NCI-H446 treated with DMSO at 0.1 percent for 48 hours (cell line): ENCODE results near the gene DENND6A.
"Not testable (repeated sequence)": the region's sequence is repeated elsewhere in the genome, so short reads cannot be mapped to it uniquely, and the experiment has no call there.

ENCODE experiments used
- DNase-seq: peaks from one replicate; lab custom pipeline; 2025; lab: John Stamatoyannopoulos, UW

DENND6A gene

GRCh38 chr3:57692133-57692395, 813 bp downstream of the DENND6A start:
- DNase-seq: not testable (repeated sequence)

DNA sequence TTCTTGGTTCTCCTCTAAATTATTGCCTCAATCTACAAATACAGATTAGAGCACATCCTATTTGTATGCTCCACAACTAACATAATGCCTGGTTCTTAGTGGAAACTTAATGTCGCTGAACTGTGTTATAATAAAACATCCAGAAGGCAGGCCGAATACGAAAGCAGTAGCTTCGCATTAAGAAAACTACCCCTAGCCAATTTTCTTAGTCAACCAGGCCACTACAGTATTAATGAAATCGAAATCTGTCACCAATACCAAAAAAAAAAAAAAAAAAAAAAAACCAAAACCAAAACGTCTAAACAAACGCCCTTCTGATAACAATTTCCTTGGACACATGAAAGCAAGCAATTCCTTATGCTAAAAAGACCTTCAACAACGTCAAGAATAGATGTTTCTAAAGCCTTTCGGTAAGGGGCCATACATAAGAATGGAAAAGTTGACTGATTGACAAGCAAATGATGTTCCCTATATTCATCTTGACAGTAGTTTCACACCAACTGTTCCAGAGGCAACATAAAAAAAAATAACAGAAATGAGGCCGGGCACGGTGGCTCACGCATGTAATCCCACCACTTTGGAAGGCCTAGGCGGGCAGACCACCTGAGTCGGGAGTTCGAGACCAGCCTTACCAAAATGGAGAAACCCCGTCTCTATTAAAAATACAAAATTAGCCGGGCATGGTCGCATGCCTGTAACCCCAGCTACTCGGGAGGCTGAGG, 1.3 kb downstream of the DENND6A start:
- DNase-seq: no peak

DNA sequence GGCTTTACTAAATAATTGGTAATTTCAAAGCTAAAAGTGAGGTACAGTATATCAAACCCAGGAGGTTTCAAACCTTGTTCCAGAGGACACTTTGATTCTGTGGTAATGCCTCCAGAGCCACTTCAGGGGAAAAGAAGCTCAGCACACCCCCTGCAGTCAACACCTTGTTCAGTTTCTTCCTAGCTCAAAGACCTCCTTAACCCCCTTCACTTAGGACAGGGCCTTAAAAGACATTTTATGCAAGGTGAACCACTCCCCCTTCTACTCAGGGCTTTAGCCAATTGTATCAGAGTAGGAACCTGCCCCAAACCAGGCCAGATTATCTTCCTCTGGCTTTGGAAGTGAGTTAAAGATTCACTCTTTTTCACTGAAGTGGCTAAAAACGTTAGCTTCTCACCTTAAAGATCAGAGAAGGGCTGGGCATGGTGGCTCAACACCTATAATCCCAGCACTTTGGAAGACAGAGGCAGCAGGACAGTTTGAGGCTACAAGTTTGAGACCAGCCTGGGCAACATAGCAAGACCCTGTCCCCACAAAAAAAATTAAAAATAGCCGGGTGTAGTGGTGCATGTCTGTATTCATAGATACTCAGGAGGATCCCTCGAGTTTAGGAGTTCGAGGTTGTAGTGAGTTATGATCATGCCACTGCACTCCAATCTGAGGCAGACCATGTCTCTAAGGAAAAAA, 3.4 kb downstream of the DENND6A start:
- no peak for DNase-seq

GRCh38 chr3:57688291-57688690, 4.6 kb downstream of the DENND6A start:
- DNase-seq: no peak

DNA sequence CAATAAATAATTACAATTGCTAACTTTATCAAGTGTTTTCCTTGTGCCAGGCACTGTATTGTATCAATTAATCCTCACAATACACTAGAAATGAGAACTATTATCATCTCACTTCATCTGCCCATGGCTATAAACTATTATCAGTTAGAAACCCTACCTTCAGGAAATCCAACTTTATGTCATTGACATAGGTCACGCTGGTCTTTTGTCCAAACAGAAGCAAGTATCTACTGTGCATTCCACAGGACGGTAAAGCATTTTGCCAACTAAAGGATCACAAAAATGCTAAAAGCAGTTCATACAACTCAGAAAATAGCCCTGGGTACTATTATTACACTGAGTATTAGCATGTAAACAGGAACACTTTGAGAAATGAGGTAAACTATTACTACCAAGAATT, 9.6 kb downstream of the DENND6A start:
- no peak for DNase-seq

- no peak for DNase-seq
Observed at GRCh38 chr3:57682284-57682683, 10.6 kb downstream of the DENND6A start.

- DNase-seq: no peak
Observed at GRCh38 chr3:57681691-57682090, 11.2 kb downstream of the DENND6A start.

DNA sequence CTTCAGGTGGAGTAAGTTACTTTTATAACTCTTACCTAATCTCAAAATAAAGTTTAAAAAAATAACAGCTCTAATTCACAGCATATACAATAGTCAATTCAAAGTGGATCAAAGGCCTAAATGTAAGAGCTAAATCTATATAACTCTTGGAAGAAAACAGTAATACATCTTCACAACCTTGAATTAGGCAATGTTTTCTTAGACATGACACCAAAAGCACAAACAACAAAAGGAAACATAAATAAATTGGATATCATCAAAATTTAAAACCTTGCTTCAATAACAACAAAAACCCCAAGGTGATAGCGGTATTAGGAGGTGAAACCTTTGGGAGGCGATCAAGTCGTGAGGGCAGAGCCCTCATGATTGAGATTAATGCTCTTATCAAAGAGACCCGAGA, 12.8 kb downstream of the DENND6A start:
- DNase-seq: no peak

DNA sequence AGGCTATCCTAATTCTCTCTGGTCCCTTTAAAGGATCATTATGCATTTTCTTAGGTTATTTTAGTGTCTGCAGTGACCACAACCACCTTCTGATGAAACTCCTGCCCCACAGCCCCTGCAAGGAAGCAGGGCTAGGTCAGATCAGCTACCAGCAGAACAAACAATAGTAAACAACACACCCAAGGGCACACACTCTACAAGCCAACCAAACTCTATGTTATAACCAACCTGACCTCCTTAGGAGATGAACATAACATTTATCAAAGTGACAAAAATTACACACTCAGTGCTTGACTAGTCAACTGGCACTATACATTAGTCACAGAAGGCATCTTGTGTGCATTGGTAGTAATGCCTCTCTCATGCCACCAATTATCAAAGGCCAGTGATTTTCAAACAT, 17.3 kb downstream of the DENND6A start:
- no peak for DNase-seq

DNA sequence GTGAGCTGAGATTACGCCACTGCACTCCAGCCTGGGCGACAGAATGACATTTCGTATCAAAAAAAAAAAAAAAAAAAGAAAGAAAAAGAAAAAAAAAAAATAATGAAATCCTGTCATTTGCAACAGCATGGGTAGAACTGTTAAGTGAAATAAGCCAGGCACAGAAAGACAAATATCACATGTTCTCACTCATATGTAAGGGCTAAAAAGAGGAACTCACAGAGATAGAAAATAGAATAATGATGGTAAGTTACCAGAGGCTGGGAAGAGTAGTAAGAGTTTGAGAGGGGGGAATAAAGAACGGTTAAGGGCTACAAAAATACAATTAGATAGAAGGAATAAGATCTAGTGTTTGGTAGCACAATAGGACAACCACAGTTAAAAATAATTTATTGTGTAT, 19.7 kb downstream of the DENND6A start:
- DNase-seq: no peak

DNA sequence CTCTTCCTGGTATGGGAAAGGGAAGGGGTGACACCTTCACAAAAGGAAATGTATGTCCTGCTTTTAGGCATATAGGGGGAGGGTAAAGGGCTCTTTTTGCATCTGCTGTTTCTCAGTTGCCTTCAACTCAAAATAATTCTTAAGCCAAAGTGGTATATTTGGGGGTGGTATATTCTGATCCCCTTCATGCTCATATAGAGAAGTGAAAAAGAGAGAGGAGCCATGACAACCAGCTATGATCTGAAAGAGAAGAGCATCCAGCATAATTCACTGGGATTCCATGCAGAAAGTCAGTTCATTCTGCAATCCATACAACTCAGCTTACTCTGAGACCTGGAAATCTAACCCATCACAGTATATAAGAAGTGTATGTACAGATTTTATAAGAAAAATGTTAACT, 22.3 kb downstream of the DENND6A start:
- DNase-seq: no peak

- DNase-seq: no peak
Observed at GRCh38 chr3:57661404-57661803, 31.5 kb downstream of the DENND6A start.

- no peak for DNase-seq
Observed at GRCh38 chr3:57659806-57660439, 33.0 kb downstream of the DENND6A start.

DNA sequence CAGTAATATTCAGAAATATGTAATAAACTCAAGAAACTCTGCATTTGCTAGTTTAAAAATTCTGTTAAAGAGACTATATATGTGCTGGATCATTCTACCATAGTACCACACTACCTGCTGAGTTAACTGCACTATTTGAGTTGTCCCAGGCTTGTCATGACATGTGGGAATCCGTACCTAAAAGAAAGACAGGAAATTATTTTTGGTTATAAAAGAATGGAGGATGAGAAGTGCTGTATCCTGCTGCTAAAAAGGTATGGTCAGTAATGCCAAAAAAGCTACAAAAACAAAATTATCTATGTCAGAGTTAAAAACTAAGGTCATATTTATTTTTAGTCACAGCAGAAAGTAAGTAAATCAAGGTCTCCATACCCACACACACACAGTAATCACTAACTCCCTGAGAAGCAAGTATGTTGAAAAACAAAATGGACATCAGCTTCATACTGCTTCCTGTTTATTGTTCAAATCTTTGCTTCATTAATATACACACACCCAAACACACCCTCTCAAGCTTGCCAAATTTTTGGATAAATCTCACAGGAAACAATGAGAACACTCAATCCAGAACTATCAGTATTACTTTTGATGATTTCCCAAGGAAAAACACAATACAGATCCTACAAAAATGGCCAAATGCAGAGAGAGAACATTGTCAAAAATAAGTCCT, 33.7 kb downstream of the DENND6A start:
- no peak for DNase-seq

DNA sequence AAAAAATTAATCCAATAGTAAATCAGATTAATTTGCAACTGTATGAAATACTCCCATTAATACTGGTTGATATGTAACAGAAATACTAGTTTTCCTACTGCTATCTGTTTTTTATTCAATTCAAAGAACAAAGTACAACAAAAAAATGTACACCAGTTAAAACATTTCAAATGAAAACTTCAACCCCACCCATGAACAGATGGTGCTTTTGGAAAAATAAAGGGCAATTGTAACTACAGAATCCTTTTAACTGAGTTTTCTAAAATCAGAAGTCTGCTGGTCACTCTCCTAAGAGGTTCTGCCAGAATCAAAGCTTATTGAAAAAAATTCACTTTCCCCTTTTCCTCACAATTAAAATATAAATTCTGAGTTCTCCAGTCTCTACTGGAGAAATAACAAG, 34.3 kb downstream of the DENND6A start:
- no peak for DNase-seq

DNA sequence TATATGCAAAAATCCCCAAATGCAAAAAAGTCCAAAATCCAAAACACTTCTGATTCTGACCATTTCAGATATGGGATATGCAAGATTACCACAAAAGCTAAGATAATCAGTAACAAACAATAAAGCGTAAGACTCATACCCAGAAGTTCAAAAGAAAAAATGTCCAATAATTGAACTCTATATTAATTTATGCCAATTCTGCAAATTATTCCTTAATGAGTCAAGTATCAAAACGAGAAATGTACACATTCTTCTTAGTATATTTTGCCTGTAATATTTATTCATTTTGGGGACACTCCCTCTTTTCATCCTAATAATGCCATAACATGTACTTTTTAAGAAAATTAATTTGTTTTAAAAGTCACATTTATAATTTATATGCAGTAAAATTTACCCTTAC, 37.1 kb downstream of the DENND6A start:
- no peak for DNase-seq

DNA sequence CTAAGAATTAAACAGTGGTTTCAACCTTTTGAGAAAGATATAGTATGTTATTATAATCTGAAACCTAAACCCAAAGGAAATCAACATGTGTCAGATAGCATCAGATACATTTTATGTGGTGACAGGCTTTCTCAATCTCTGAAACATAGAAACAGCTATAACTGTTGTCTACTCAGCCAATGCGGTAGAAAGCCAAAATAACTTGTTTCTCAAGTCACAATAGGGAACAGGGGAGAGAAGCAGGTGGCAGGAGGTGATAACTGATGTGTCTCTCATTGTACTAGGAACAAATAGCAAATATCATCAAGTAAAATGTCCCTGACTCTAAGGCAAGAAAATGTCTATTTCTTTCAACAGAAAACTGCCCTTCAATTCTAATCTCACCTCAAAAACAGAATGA, 38.6 kb downstream of the DENND6A start:
- no peak for DNase-seq

DNA sequence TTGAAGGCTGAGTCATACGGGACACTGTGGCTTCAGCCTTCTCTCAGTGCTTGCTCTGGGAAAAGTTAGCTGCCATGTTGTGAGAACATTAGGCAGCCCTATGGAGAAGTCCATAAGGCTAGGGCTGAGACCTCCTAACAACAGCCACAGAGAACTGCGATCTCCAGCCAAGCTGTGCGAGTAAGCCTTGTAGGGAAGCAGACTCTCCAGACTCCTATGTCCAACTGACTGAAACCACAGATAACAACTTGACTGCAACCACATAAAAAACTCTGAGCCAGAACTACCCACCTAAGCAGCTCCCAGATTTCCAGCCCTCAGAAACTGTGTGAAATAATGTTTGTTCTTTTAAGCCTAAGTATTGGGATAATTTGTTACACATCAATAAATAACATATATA, 40.7 kb downstream of the DENND6A start:
- no peak for DNase-seq

DNA sequence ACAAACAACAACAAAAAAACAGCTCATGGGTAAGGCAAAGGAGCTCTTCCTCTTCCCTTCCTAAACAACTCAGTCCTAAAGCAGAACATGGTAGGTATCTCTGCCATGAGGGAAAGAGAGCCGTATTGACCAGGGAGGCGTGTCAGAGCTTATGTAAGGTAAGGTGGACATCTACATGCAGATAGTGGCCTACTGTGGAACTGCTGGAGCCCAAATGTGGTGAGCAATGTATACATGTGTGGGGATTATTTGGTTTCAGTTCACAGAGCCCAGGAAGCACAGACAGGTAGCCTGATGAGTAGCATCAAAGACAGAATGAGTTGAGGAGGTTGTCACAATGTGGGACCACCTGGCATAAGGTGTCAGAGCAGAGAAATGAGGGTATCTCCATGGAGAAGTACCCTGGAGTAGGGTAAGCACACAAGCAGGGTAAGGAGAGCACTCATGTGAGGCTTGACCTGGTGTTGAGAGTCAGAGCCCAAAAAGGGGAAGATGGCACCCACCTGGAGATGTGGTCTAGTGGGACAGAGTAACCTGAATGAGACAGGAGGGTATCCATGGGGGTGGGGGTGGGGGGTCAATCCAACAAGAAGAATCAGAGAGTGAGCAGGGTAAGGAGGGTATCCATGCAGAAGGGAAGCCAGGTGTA, 45.5 kb downstream of the DENND6A start:
- no peak for DNase-seq

- no peak for DNase-seq
Observed at GRCh38 chr3:57646723-57647122, 46.2 kb downstream of the DENND6A start.

DNA sequence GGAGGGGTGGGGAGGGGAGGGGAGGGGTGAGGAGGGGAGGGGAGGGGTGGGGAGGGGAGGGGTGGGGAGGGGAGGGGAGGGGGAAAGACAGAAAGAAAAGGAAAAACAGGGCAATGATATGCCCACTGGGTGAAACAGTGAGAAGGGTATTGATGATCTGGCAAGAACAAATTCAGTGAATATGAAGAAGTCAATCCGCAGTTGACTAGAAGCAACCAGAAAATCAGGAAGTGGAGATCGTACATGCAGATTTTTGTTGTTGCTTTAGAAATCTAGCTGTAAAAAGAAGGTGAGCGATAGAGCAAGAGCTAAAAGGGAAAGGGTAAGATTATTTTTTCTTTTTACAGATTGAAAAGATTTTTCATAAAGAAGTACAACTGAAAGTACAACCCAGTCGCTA, 48.1 kb downstream of the DENND6A start:
- DNase-seq: no peak

DNA sequence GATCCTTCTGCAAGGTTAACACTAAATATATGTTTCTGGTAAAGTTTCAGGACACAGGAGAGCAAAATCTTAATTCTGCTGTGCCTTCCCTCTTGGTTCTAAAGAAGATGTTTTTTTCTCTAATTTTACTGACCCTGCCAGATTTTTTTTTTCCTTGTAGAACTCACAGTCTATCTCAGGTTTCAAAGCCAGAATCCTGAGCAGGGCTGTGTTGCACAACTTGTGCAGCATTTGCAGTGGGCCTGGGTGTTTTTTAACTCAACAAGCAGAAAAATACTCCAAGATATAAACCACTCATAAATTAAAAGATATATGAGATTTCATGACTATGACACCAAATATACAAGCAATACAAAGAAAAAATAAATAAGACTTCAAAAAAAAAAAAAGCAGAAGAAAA, 55.5 kb downstream of the DENND6A start:
- no peak for DNase-seq

DNA sequence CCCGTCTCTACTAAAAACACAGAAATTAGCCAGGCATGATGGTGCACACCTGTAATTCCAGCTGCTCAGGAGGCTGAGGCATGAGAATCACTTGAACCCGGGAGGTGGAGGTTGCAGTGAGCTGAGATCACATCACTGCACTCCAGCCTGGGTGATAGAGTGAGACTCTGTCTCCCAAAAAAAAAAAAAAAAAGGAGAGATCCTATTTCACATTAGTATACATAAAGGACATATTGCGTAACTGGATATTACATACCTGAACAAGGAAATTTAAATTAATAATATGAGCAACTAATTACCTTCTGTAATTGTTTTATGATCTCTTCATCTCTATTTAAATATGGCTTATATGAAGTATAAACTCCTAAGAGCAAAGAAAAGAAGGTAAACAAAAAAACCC, 58.6 kb downstream of the DENND6A start:
- DNase-seq: not testable (repeated sequence)
